Naive thymus-derived CD4-positive, alpha-beta T cell (primary cell): Measurements from ENCODE around the gene NR2F2. TPM values are rescaled to one million over a fixed set of nuclear protein-coding genes. Genes with fewer than 3 reads are reported as not detected.

Experiments
- ATAC-seq: fragments of 150-1000 bp; cut with Tn5 transposase; 2 replicates; pipeline ENCODE4 v1.10.0; 2021; ENCODE audit warnings: mild to moderate bottlenecking, moderate library complexity
- CTCF ChIA-PET: fragments of 350-600 bp; sonication (Branson Sonifier 250); formaldehyde crosslinking; loops from one replicate; lab custom pipeline; 2021; ENCODE audit warnings: antibody characterized with exemption; lab: Charles Lee
- POLR2A ChIA-PET: fragments of 350-600 bp; sonication (Branson Sonifier 250); formaldehyde crosslinking; loops from one replicate; lab custom pipeline; 2021; ENCODE audit warnings: antibody characterized with exemption, inconsistent platforms; lab: Charles Lee
- DNase-seq, 9 donors: peaks; one replicate each; pipeline versions ENCODE4 v3.0.0 to v3.0.0-alpha.2; 2020 to 2022; ENCODE audit warnings: mixed read lengths in 1 of 9
- H3K27ac ChIP-seq: one replicate; pipeline ENCODE4 v1.7.0; 2013; ENCODE audit warnings: mild to moderate bottlenecking, low read depth, low read length, moderate library complexity
- H3K27me3 ChIP-seq, 2 donors: one replicate each; pipeline ENCODE4 v1.7.0; 2013; ENCODE audit warnings: low read length in 2 of 2, mild to moderate bottlenecking in 2 of 2, moderate library complexity in 2 of 2; ENCODE audit not compliant: control insufficient read depth in 2 of 2, insufficient read depth in 2 of 2
- H3K36me3 ChIP-seq, 3 experiments: 1 replicate in 2 of 3; 2 replicates in 1 of 3; pipeline ENCODE4 v1.7.0; 2013; ENCODE audit warnings: low read length in 3 of 3, mild to moderate bottlenecking in 3 of 3, moderate library complexity in 1 of 3; ENCODE audit not compliant: insufficient read depth in 3 of 3, control insufficient read depth in 2 of 3
- H3K4me1 ChIP-seq, 2 donors: one replicate each; pipeline ENCODE4 v1.7.0; 2013; ENCODE audit warnings: low read length in 2 of 2, mild to moderate bottlenecking in 2 of 2, moderate library complexity in 1 of 2; ENCODE audit not compliant: control insufficient read depth in 2 of 2, insufficient read depth in 2 of 2
- H3K4me3 ChIP-seq: 2 replicates; pipeline ENCODE4 v1.7.0; 2013; ENCODE audit warnings: mild to moderate bottlenecking, low read length
- H3K9me3 ChIP-seq, 3 experiments: 1 replicate in 2 of 3; 2 replicates in 1 of 3; pipeline ENCODE4 v1.7.0; 2013; ENCODE audit warnings: low read length in 3 of 3; ENCODE audit not compliant: control insufficient read depth in 2 of 3
- H3K27ac Mint-ChIP-seq, 9 donors: one replicate each; pipeline ENCODE4 v1.8.0; 2020 to 2022; ENCODE audit warnings: mixed read lengths in 9 of 9, mild to moderate bottlenecking in 8 of 9, moderate library complexity in 5 of 9, inconsistent platforms in 2 of 9
- H3K27me3 Mint-ChIP-seq, 5 donors: one replicate each; pipeline ENCODE4 v1.8.0; 2021 to 2022; ENCODE audit warnings: mixed read lengths in 5 of 5, mild to moderate bottlenecking in 1 of 5
- H3K36me3 Mint-ChIP-seq, 5 donors: one replicate each; pipeline ENCODE4 v1.8.0; 2020 to 2022; ENCODE audit warnings: mixed read lengths in 5 of 5, mild to moderate bottlenecking in 3 of 5, inconsistent platforms in 1 of 5
- H3K4me1 Mint-ChIP-seq, 7 donors: one replicate each; pipeline ENCODE4 v1.8.0; 2020 to 2022; ENCODE audit warnings: mixed read lengths in 7 of 7, mild to moderate bottlenecking in 3 of 7, inconsistent platforms in 1 of 7
- H3K4me3 Mint-ChIP-seq, 10 donors: one replicate each; pipeline ENCODE4 v1.8.0; 2020 to 2022; ENCODE audit warnings: mild to moderate bottlenecking in 10 of 10, mixed read lengths in 10 of 10, moderate library complexity in 6 of 10, inconsistent platforms in 2 of 10
- H3K9me3 Mint-ChIP-seq, 11 donors: one replicate each; pipeline ENCODE4 v1.8.0; 2020 to 2022; ENCODE audit warnings: mixed read lengths in 11 of 11, mild to moderate bottlenecking in 4 of 11, inconsistent platforms in 1 of 11, moderate library complexity in 1 of 11
- intact Hi-C, 2 donors: fragments of 100-400 bp; cut with micrococcal nuclease; formaldehyde crosslinking; loops; one replicate each; pipeline ENCODE4 v1.15.1; 2023
- polyA plus RNA-seq, 2 donors: library from polyadenylated mRNA; unstranded; fragments of 300-500 nt; fragmentation: Illumina TruSeq; gene quantifications; one replicate each; pipeline ENCODE4 v1.2.3, GENCODE V29; 2021
- total RNA-seq, 6 experiments: library from RNA in 5 of 6; stranded (reverse) in 5 of 6; gene quantifications; 1 replicate in 5 of 6; 2 replicates in 1 of 6; pipeline ENCODE4 v1.2.3 and lab custom pipeline; 2021 to 2026

NR2F2 gene
- total and polyA plus RNA-seq, 7 experiments from 2014 or later = not detected

- Mint-ChIP-seq H3K36me3 (peaks cover 0 to 10% (median 0%) of the 10 kb centered on the region in 5 donors), H3K4me3 (no peak overlapping the region), H3K4me1 (peaks cover 4 to 25% (median 15%) of the 10 kb centered on the region in 7 donors), H3K27ac (no peak overlapping the region), H3K27me3 (peaks cover 89 to 97% (median 90%) of the 10 kb centered on the region in 5 donors), H3K9me3 (peaks cover 0 to 26% (median 5%) of the 10 kb centered on the region in 11 donors)
- Histone ChIP-seq H3K4me3 (no peak overlapping the region), H3K36me3 (no peaks in the 10 kb centered on the region), H3K9me3 (no peaks in the 10 kb centered on the region), H3K4me1 (no peaks in the 10 kb centered on the region), H3K27me3 (peaks cover 11 to 51% of the 10 kb centered on the region in 2 donors), H3K27ac (no peak overlapping the region)
- ATAC-seq = no peak
- no peak for DNase-seq
- CTCF ChIA-PET = no interaction called here
- POLR2A ChIA-PET = no interaction called here
- intact Hi-C loops = loop anchor here in 1 of 2 donors (5.0 to 10.0 kb wide), 3 partner anchors 294 to 1764 kb away; no protein-coding TSS in a partner anchor
These were observed 18.7 kb downstream of the NR2F2 start for GRCh38 chr15:96349034-96349856.

- no peak for ATAC-seq
- peaks cover 0 to 23% (median 5%) of the 10 kb centered on the region in 11 donors for H3K9me3 Mint-ChIP-seq
- peaks cover 0 to 10% (median 0%) of the 10 kb centered on the region in 5 donors for H3K36me3 Mint-ChIP-seq
- no peak for DNase-seq
- H3K4me1 Mint-ChIP-seq = peaks cover 4 to 25% (median 12%) of the 10 kb centered on the region in 7 donors
- H3K27ac ChIP-seq = no peak overlapping the region
- intact Hi-C loops = loop anchor here in 1 of 2 donors (5.0 to 10.0 kb wide), 3 partner anchors 295 to 1765 kb away; no protein-coding TSS in a partner anchor
- POLR2A ChIA-PET = no interaction called here
- no peaks in the 10 kb centered on the region for H3K4me1 ChIP-seq
- peaks cover 80 to 88% (median 82%) of the 10 kb centered on the region in 5 donors for H3K27me3 Mint-ChIP-seq
- no peaks in the 10 kb centered on the region for H3K36me3 ChIP-seq
- H3K4me3 Mint-ChIP-seq = no peak overlapping the region
- CTCF ChIA-PET = no interaction called here
- no peak overlapping the region for H3K27ac Mint-ChIP-seq
- no peaks in the 10 kb centered on the region for H3K9me3 ChIP-seq
- H3K27me3 ChIP-seq = peaks cover 16 to 55% of the 10 kb centered on the region in 2 donors
- no peak overlapping the region for H3K4me3 ChIP-seq
These were observed 19.6 kb downstream of the NR2F2 start for GRCh38 chr15:96349857-96350720.

- intact Hi-C loops = no loop called here
- no peak for DNase-seq
- H3K4me1 ChIP-seq = peaks cover under 1% of the 10 kb centered on the region in 2 donors
- Mint-ChIP-seq H3K4me1 (peaks cover 3 to 26% (median 10%) of the 10 kb centered on the region in 7 donors), H3K36me3 (peaks cover 0 to 10% (median 0%) of the 10 kb centered on the region in 5 donors), H3K4me3 (peak overlapping the region in 1 of 10 donors; percentile 36), H3K27ac (no peak overlapping the region), H3K27me3 (peaks cover 71 to 79% (median 74%) of the 10 kb centered on the region in 5 donors), H3K9me3 (peaks cover 0 to 23% (median 5%) of the 10 kb centered on the region in 11 donors)
- H3K27me3 ChIP-seq = peaks cover 23 to 66% of the 10 kb centered on the region in 2 donors
- no peak overlapping the region for H3K4me3 ChIP-seq
- ChIA-PET POLR2A (no interaction called here), CTCF (no interaction called here)
- H3K36me3 ChIP-seq = no peaks in the 10 kb centered on the region
- no peak overlapping the region for H3K27ac ChIP-seq
- no peaks in the 10 kb centered on the region for H3K9me3 ChIP-seq
- no peak for ATAC-seq
These were observed 20.6 kb downstream of the NR2F2 start for GRCh38 chr15:96350934-96351724.

- Histone ChIP-seq H3K27ac (no peak overlapping the region), H3K4me1 (peaks cover 7% of the 10 kb centered on the region in 2 donors), H3K9me3 (no peaks in the 10 kb centered on the region), H3K36me3 (no peaks in the 10 kb centered on the region), H3K4me3 (no peak overlapping the region), H3K27me3 (peaks cover 23 to 68% of the 10 kb centered on the region in 2 donors)
- H3K9me3 Mint-ChIP-seq = peaks cover 0 to 23% (median 5%) of the 10 kb centered on the region in 11 donors
- ChIA-PET CTCF (no interaction called here), POLR2A (no interaction called here)
- intact Hi-C loops = no loop called here
- peaks cover 65 to 78% (median 69%) of the 10 kb centered on the region in 5 donors for H3K27me3 Mint-ChIP-seq
- no peak overlapping the region for H3K4me3 Mint-ChIP-seq
- H3K27ac Mint-ChIP-seq = no peak overlapping the region
- DNase-seq (no peak), ATAC-seq (no peak)
- H3K4me1 Mint-ChIP-seq = peaks cover 9 to 31% (median 12%) of the 10 kb centered on the region in 7 donors
- peaks cover 0 to 10% (median 0%) of the 10 kb centered on the region in 5 donors for H3K36me3 Mint-ChIP-seq
These were observed 21.5 kb downstream of the NR2F2 start for GRCh38 chr15:96351761-96352603.

- ATAC-seq = no peak
- peaks cover 0 to 27% (median 5%) of the 10 kb centered on the region in 11 donors for H3K9me3 Mint-ChIP-seq
- Histone ChIP-seq H3K27me3 (peaks cover 23 to 63% of the 10 kb centered on the region in 2 donors), H3K36me3 (no peaks in the 10 kb centered on the region), H3K9me3 (no peaks in the 10 kb centered on the region), H3K4me1 (peaks cover 7 to 8% of the 10 kb centered on the region in 2 donors), H3K4me3 (no peak overlapping the region), H3K27ac (no peak overlapping the region)
- intact Hi-C loops = no loop called here
- peaks cover 62 to 76% (median 66%) of the 10 kb centered on the region in 5 donors for H3K27me3 Mint-ChIP-seq
- H3K36me3 Mint-ChIP-seq = peaks cover 0 to 10% (median 0%) of the 10 kb centered on the region in 5 donors
- CTCF ChIA-PET = no interaction called here
- peaks cover 12 to 31% (median 17%) of the 10 kb centered on the region in 7 donors for H3K4me1 Mint-ChIP-seq
- H3K4me3 Mint-ChIP-seq = no peak overlapping the region
- DNase-seq = no peak
- POLR2A ChIA-PET = no interaction called here
- H3K27ac Mint-ChIP-seq = no peak overlapping the region
These were observed 22.3 kb downstream of the NR2F2 start for GRCh38 chr15:96352604-96353405.
